MCF 10A (cell line): ENCODE measurements around the gene OR8G1. TPM values are rescaled to one million over a fixed set of nuclear protein-coding genes. Genes with fewer than 3 reads are reported as not detected.

Experiments
- Bru-seq: library from RNA; stranded (reverse); fragments of 400-500 nt; gene quantifications from one replicate; lab custom pipeline; 2021; lab: Mats Ljungman, UMichigan
- BruChase-seq, 2 experiments: library from RNA; stranded (reverse); fragments of 400-500 nt; gene quantifications; one replicate each; lab custom pipeline; 2021; lab: Mats Ljungman, UMichigan
- BruUV-seq: library from RNA; stranded (reverse); fragments of 400-500 nt; replicated peaks from 2 replicates; lab custom pipeline; 2021; lab: Mats Ljungman, UMichigan
- CTCF ChIA-PET: fragments of 300-600 bp; sonication (Branson Sonifier 250); formaldehyde crosslinking; extraction: SDS; loops from one replicate; lab custom pipeline; 2021; ENCODE audit warnings: antibody characterized with exemption, inconsistent platforms; lab: Yijun Ruan, JAX
- POLR2A ChIA-PET: fragments of 300-600, 350-650 bp; sonication (Branson Sonifier 250); formaldehyde crosslinking; extraction: SDS; loops from one replicate; lab custom pipeline; 2020; ENCODE audit warnings: antibody characterized with exemption, inconsistent platforms; lab: Yijun Ruan, JAX
- DNase-seq: peaks from one replicate; pipeline ENCODE4 v3.0.0-alpha.2; 2018; ENCODE audit not compliant: unreplicated experiment
- H3K27ac Mint-ChIP-seq: one replicate; pipeline ENCODE4 v1.8.0; 2022; ENCODE audit warnings: mild to moderate bottlenecking, low read depth, mixed read lengths; ENCODE audit not compliant: unreplicated experiment
- H3K27me3 Mint-ChIP-seq: one replicate; pipeline ENCODE4 v1.8.0; 2022; ENCODE audit warnings: mixed read lengths; ENCODE audit not compliant: insufficient read depth, unreplicated experiment
- H3K36me3 Mint-ChIP-seq: one replicate; pipeline ENCODE4 v1.8.0; 2022; ENCODE audit warnings: mild to moderate bottlenecking, moderate library complexity, mixed read lengths; ENCODE audit not compliant: insufficient read depth, unreplicated experiment
- H3K4me1 Mint-ChIP-seq: one replicate; pipeline ENCODE4 v1.8.0; 2022; ENCODE audit warnings: mixed read lengths; ENCODE audit not compliant: insufficient read depth, unreplicated experiment
- H3K4me3 Mint-ChIP-seq: one replicate; pipeline ENCODE4 v1.8.0; 2022; ENCODE audit warnings: mild to moderate bottlenecking, moderate library complexity, mixed read lengths; ENCODE audit not compliant: unreplicated experiment
- H3K9me3 Mint-ChIP-seq: one replicate; pipeline ENCODE4 v1.8.0; 2022; ENCODE audit warnings: mixed read lengths; ENCODE audit not compliant: unreplicated experiment
- CTCF ChIP-seq: fragments of 200-600 bp; IDR thresholded peaks from one replicate; pipeline ENCODE4 v1.8.0; 2022; ENCODE audit warnings: antibody characterized with exemption, mild to moderate bottlenecking; ENCODE audit not compliant: unreplicated experiment
- intact Hi-C: fragments of 100-400 bp; cut with micrococcal nuclease; formaldehyde crosslinking; loops from 2 replicates; pipeline ENCODE4 v1.14.1; 2022
- long read RNA-seq: library from polyadenylated mRNA; stranded (forward); transcript quantifications from one replicate; pipeline ENCODE4 v2.0.0, GENCODE V29; 2022
- total RNA-seq: library from RNA; stranded (reverse); gene quantifications from 2 replicates; pipeline ENCODE4 v1.2.3, GENCODE V29; 2022

OR8G1 gene, protein sequence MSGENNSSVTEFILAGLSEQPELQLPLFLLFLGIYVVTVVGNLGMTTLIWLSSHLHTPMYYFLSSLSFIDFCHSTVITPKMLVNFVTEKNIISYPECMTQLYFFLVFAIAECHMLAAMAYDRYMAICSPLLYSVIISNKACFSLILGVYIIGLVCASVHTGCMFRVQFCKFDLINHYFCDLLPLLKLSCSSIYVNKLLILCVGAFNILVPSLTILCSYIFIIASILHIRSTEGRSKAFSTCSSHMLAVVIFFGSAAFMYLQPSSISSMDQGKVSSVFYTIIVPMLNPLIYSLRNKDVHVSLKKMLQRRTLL
- total RNA-seq, result not detected in 2 replicates
- Bru-seq, nascent RNA, result not detected
- percentile 6 among the genes with signal in this experiment for BruChase-seq, experiment 1, labeled RNA remaining after a 6-hour chase
- not detected for BruChase-seq, experiment 2, labeled RNA remaining after a 2-hour chase
- long read RNA-seq, result 0 reads

- intact Hi-C loops, result no loop called here
- no peaks in the 10 kb centered on the region for H3K9me3 Mint-ChIP-seq
- H3K27ac Mint-ChIP-seq, result no peak within 1 kb of the TSS
- CTCF ChIA-PET, result no interaction called here
- POLR2A ChIA-PET, result no interaction called here
- peaks cover 56% of the 10 kb centered on the region for H3K27me3 Mint-ChIP-seq
- H3K36me3 Mint-ChIP-seq, result no peaks in the 10 kb centered on the region
- no peak within 1 kb of the TSS for H3K4me3 Mint-ChIP-seq
- H3K4me1 Mint-ChIP-seq, result no peaks in the 10 kb centered on the region
- no peak for TF ChIP-seq CTCF
- no peak for DNase-seq
- BruUV-seq, result no TSS peak
Observed at GRCh38 chr11:124240621-124241397, at the start of gene OR8G1. Gene OR8G1, plus strand, starts transcription at chr11:124241095. Its CDS starts 8,581 bp downstream, at chr11:124249676.

DNA sequence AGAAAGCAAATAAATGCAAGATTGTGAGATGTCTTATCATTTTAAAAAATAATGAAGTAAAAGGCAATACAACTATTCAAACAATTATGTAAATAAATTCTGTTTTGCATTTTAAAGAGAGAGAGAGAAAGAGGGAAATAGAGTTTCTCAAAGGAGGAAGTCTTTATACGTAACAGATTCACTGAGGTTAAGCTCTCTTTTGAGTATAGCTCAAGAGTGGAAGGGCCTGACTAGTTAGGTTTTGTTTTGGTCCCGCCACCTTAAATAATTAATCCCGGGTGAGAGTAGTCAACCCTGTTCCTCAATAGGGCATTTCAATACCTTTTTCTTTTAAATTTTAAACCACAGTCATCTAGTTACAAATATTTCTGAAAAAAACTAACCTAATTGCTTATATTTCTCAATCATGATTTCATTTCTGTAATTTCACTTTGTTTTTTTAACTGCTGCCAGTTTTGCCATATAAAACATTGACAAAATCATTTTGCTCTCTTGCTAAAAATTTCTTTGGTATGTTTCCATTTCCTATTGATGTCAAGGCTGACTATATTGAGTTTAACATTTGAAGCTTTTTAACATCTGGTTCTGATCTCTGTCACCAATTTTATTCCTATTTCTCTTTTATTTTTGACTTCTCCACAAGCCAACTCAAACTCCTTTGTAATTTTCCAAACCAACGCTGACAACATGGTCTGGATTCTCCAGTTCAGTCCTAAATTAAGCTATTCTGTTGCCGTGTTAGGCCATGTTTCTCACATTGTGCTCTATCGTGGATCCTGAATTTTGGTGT lies 47.5 kb upstream of the OR8G1 start:
- H3K27me3 Mint-ChIP-seq, result peaks cover 28% of the 10 kb centered on the region
- H3K36me3 Mint-ChIP-seq, result no peaks in the 10 kb centered on the region
- TF ChIP-seq CTCF, result no peak
- no peak overlapping the region for H3K4me3 Mint-ChIP-seq
- CTCF ChIA-PET, result interaction anchor here (0.7 to 4.3 kb wide), 7 partner anchors 8 to 486 kb away, joined by 3 to 61 read pairs (median 3); no protein-coding TSS in a partner anchor
- intact Hi-C loops, result loop anchor here (10.0 kb wide), 2 partner anchors 449 to 549 kb away; partner anchors contain the start of gene ZNF202
- POLR2A ChIA-PET, result no interaction called here
- no peaks in the 10 kb centered on the region for H3K9me3 Mint-ChIP-seq
- H3K4me1 Mint-ChIP-seq, result peaks cover 4% of the 10 kb centered on the region
- BruUV-seq, result no TSS peak
- DNase-seq, result no peak
- no peak overlapping the region for H3K27ac Mint-ChIP-seq

DNA sequence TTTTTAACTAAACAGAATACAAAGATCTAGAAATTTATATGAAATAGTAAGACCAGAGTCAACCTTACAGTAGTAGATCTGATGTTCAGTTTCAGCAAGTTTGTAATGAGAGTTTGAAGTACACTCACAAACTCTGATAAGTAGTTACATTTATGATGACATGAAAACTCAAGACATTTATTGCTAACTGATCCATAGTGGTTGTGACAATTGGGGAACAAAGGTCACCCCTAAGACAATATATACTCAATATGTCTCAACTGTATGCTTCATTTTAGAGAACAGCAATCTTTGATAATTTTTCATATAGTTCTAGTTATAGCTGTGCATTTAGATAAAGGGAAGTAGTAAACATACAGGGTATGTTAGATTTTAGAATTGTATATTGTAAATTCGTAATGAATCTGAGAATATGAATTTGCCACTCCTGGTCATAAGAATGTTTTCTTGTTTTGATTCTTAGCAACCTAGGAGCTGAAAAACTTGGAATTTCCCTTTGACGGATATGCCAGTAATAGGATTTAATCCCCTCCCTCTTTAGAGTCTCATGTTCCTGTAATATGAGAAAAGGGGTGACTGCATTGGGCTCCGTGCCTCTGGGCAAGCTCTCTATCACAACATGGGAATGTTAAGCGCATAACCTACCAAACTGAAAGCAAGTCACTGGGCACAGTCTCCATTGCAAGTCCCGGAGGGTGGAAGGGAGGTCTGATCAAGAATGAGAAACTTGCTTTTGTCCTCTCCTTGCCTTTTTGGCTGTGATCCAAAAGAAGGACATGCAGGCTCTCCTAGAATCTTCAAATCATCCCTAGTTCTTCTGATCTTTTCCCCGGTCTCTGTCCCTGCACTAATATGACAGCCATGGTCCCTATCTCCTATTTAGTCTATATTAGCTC lies 46.4 kb upstream of the OR8G1 start:
- DNase-seq, result peak; percentile 63
- ChIA-PET POLR2A (interaction anchor here (0.7 to 1.3 kb wide), 2 partner anchors 59 to 117 kb away, joined by 3 to 4 read pairs; no protein-coding TSS in a partner anchor), CTCF (interaction anchor here (0.6 to 4.3 kb wide), 27 partner anchors 8 to 612 kb away, joined by 3 to 61 read pairs (median 3); no protein-coding TSS in a partner anchor)
- Mint-ChIP-seq H3K36me3 (no peaks in the 10 kb centered on the region), H3K27ac (no peak overlapping the region), H3K9me3 (no peaks in the 10 kb centered on the region), H3K4me1 (peaks cover 4% of the 10 kb centered on the region), H3K4me3 (no peak overlapping the region), H3K27me3 (peaks cover 28% of the 10 kb centered on the region)
- no TSS peak for BruUV-seq
- TF ChIP-seq CTCF, result no peak
- intact Hi-C loops, result loop anchor here (1.0 to 10.0 kb wide), 4 partner anchors 86 to 550 kb away; partner anchors contain the start of gene ZNF202
